CD4-positive, alpha-beta T cell (primary cell): ENCODE data around the gene TMEM184B. TPM values are rescaled to one million over a fixed set of nuclear protein-coding genes. Genes with fewer than 3 reads are reported as not detected.

Experiments used
- ATAC-seq: fragments of 200-7000 bp; cut with Tn5 transposase; one replicate; pipeline ENCODE4 v1.10.0; 2022; ENCODE audit warnings: mild to moderate bottlenecking; ENCODE audit not compliant: poor library complexity
- CTCF ChIA-PET: fragments of 350-600 bp; sonication (Branson Sonifier 250); formaldehyde crosslinking; loops from one replicate; lab custom pipeline; 2021; ENCODE audit warnings: antibody characterized with exemption, inconsistent platforms; lab: Charles Lee
- POLR2A ChIA-PET: fragments of 350-600 bp; sonication (Branson Sonifier 250); formaldehyde crosslinking; loops from one replicate; lab custom pipeline; 2021; ENCODE audit warnings: antibody characterized with exemption, inconsistent platforms; lab: Charles Lee
- DNase-seq, 14 experiments: peaks; one replicate each; pipeline ENCODE4 v3.0.0-alpha.2; 2013 to 2020; ENCODE audit warnings: mixed read lengths in 2 of 14
- H3K27ac ChIP-seq, 2 donors: one replicate each; pipeline versions ENCODE4 v1.5.1 to v1.7.0; 2013; ENCODE audit warnings: low read length in 2 of 2, low read depth in 1 of 2, mild to moderate bottlenecking in 1 of 2
- H3K27me3 ChIP-seq, 2 experiments: 1 replicate in 1 of 2; 2 replicates in 1 of 2; pipeline versions ENCODE4 v1.6.1 to v1.7.0; 2013; ENCODE audit warnings: low read length in 2 of 2, control low read depth in 1 of 2, mild to moderate bottlenecking in 1 of 2, moderate library complexity in 1 of 2; ENCODE audit not compliant: insufficient read depth in 2 of 2, control insufficient read depth in 1 of 2
- H3K36me3 ChIP-seq: one replicate; pipeline ENCODE4 v1.6.1; 2013; ENCODE audit warnings: low read length, control low read depth; ENCODE audit not compliant: insufficient read depth
- H3K4me1 ChIP-seq: one replicate; pipeline ENCODE4 v1.6.1; 2013; ENCODE audit warnings: low read length, control low read depth; ENCODE audit not compliant: insufficient read depth
- H3K4me3 ChIP-seq: one replicate; pipeline ENCODE4 v1.5.1; 2013; ENCODE audit warnings: mild to moderate bottlenecking, low read length, moderate library complexity
- H3K9me3 ChIP-seq, 2 experiments: 1 replicate in 1 of 2; 2 replicates in 1 of 2; pipeline versions ENCODE4 v1.6.1 to v1.7.0; 2013; ENCODE audit warnings: low read length in 2 of 2, mild to moderate bottlenecking in 2 of 2, control low read depth in 1 of 2, moderate library complexity in 1 of 2; ENCODE audit not compliant: control insufficient read depth in 1 of 2, insufficient read depth in 1 of 2
- H3K27ac Mint-ChIP-seq: one replicate; pipeline ENCODE4 v1.8.0; 2020; ENCODE audit warnings: mixed read lengths
- H3K27me3 Mint-ChIP-seq: one replicate; pipeline ENCODE4 v1.8.0; 2021; ENCODE audit warnings: mixed read lengths
- H3K36me3 Mint-ChIP-seq: one replicate; pipeline ENCODE4 v1.8.0; 2021; ENCODE audit warnings: low read depth, mixed read lengths
- H3K4me1 Mint-ChIP-seq: one replicate; pipeline ENCODE4 v1.8.0; 2021; ENCODE audit warnings: low read depth, mixed read lengths
- H3K4me3 Mint-ChIP-seq: one replicate; pipeline ENCODE4 v1.8.0; 2020; ENCODE audit warnings: mild to moderate bottlenecking, mixed read lengths
- H3K9me3 Mint-ChIP-seq: one replicate; pipeline ENCODE4 v1.8.0; 2020; ENCODE audit warnings: mixed read lengths
- CTCF ChIP-seq: fragments of 200-600 bp; IDR thresholded peaks from one replicate; pipeline ENCODE4 v1.8.0; 2022; ENCODE audit warnings: antibody characterized with exemption, mild to moderate bottlenecking
- intact Hi-C, 2 experiments: fragments of 100-400 bp; cut with DNase I in 1 of 2; cut with micrococcal nuclease in 1 of 2; formaldehyde crosslinking; loops; one replicate each; pipeline versions ENCODE4 v1.15.1 to v1.9.0; 2023 to 2025; cut with DNase I, micrococcal nuclease
- total RNA-seq, 174 experiments: library from RNA in 2 of 174; stranded (reverse) in 2 of 174; gene quantifications; one replicate each; pipeline ENCODE4 v1.2.3 and lab custom pipeline; 2021 to 2026

The TMEM184B gene
- total RNA-seq, 2 experiments from 2014 or later = 49.3 to 50.1 TPM

GRCh38 chr22:38290347-38290746 lies 17.5 kb upstream of the TMEM184B start:
- TF ChIP-seq CTCF = no peak
- no peaks in the 10 kb centered on the region for H3K9me3 Mint-ChIP-seq

GRCh38 chr22:38289583-38290082 lies 16.8 kb upstream of the TMEM184B start:
- Histone ChIP-seq H3K36me3 (peaks cover 10% of the 10 kb centered on the region), H3K4me3 (no peak overlapping the region), H3K27me3 (no peaks in the 10 kb centered on the region), H3K27ac (no peak overlapping the region), H3K9me3 (no peaks in the 10 kb centered on the region), H3K4me1 (no peaks in the 10 kb centered on the region)
- H3K9me3 Mint-ChIP-seq = no peaks in the 10 kb centered on the region
- DNase-seq (peak in 1 of 14 experiments; percentile 9), ATAC-seq (no peak)
- intact Hi-C loops = no loop called here
- ChIA-PET CTCF (no interaction called here), POLR2A (no interaction called here)
- no peak for TF ChIP-seq CTCF
- no peak overlapping the region for H3K4me3 Mint-ChIP-seq
- H3K27me3 Mint-ChIP-seq = no peaks in the 10 kb centered on the region
- H3K27ac Mint-ChIP-seq = no peak overlapping the region
- H3K4me1 Mint-ChIP-seq = no peaks in the 10 kb centered on the region
- peaks cover 20% of the 10 kb centered on the region for H3K36me3 Mint-ChIP-seq

More at GRCh38 chr22:38290347-38290746, 17.5 kb upstream of the TMEM184B start:
- Histone ChIP-seq H3K4me3 (no peak overlapping the region), H3K27ac (no peak overlapping the region), H3K27me3 (no peaks in the 10 kb centered on the region), H3K9me3 (no peaks in the 10 kb centered on the region), H3K4me1 (no peaks in the 10 kb centered on the region), H3K36me3 (peaks cover 16% of the 10 kb centered on the region)
- ChIA-PET POLR2A (no interaction called here), CTCF (interaction anchor here (0.9 kb wide), 1 partner anchor 15 kb away, joined by 3 read pairs; no protein-coding TSS in a partner anchor)
- no peak overlapping the region for H3K27ac Mint-ChIP-seq
- intact Hi-C loops = no loop called here
- H3K36me3 Mint-ChIP-seq = peaks cover 25% of the 10 kb centered on the region
- ATAC-seq (no peak), DNase-seq (no peak)
- no peaks in the 10 kb centered on the region for H3K4me1 Mint-ChIP-seq
- no peak overlapping the region for H3K4me3 Mint-ChIP-seq
- no peaks in the 10 kb centered on the region for H3K27me3 Mint-ChIP-seq

- peaks cover 5% of the 10 kb centered on the region for H3K36me3 Mint-ChIP-seq
- no peaks in the 10 kb centered on the region for H3K4me1 Mint-ChIP-seq
- H3K27ac Mint-ChIP-seq = no peak overlapping the region
- no peak overlapping the region for H3K4me3 ChIP-seq
- H3K27me3 Mint-ChIP-seq = no peaks in the 10 kb centered on the region
- ATAC-seq (no peak), DNase-seq (no peak)
- no peak overlapping the region for H3K4me3 Mint-ChIP-seq
- intact Hi-C loops = no loop called here
- CTCF ChIA-PET = no interaction called here
- no peaks in the 10 kb centered on the region for H3K36me3 ChIP-seq
- no peak for TF ChIP-seq CTCF
- no peak overlapping the region for H3K27ac ChIP-seq
- H3K27me3 ChIP-seq = no peaks in the 10 kb centered on the region
- no peaks in the 10 kb centered on the region for H3K9me3 ChIP-seq
- POLR2A ChIA-PET = interaction anchor here (1.1 kb wide), 1 partner anchor 20 kb away, joined by 3 read pairs; no protein-coding TSS in a partner anchor
- H3K9me3 Mint-ChIP-seq = no peaks in the 10 kb centered on the region
- no peaks in the 10 kb centered on the region for H3K4me1 ChIP-seq
Observed at GRCh38 chr22:38286915-38287669, 14.3 kb upstream of the TMEM184B start.
